Neural cell (in vitro differentiated cells): ENCODE data around the gene SLC36A4. TPM values are rescaled to one million over a fixed set of nuclear protein-coding genes. Genes with fewer than 3 reads are reported as not detected.

Experiments
- H2AFZ ChIP-seq: fragments of 200-600, 300-800 bp; sonication (generic), shearing (Covaris generic); 2 replicates; pipeline ENCODE4 v1.6.0; 2014; ENCODE audit warnings: low read depth, mild to moderate bottlenecking, antibody characterized with exemption, low read length, moderate library complexity
- H3F3A ChIP-seq: fragments of 200-600 bp; shearing (Covaris generic); 2 replicates; pipeline ENCODE4 v1.6.1; 2016; ENCODE audit warnings: mild to moderate bottlenecking, moderate library complexity, mixed read lengths, antibody characterized with exemption, low read length; ENCODE audit not compliant: insufficient read depth, poor library complexity, severe bottlenecking
- H3K27ac ChIP-seq: fragments of 200-600, 300-800 bp; sonication (generic), shearing (Covaris generic); 2 replicates; pipeline ENCODE4 v1.5.1; 2014; ENCODE audit warnings: mild to moderate bottlenecking, low read length, moderate library complexity
- H3K27me3 ChIP-seq: fragments of 300-800, 200-600 bp; sonication (generic), shearing (Covaris generic); 2 replicates; pipeline ENCODE4 v1.6.0; 2014; ENCODE audit warnings: mild to moderate bottlenecking, low read depth, low read length, moderate library complexity; ENCODE audit not compliant: insufficient read depth
- H3K36me3 ChIP-seq: fragments of 300-800, 200-600 bp; sonication (generic), shearing (Covaris generic); 2 replicates; pipeline ENCODE4 v1.5.1; 2014; ENCODE audit warnings: mild to moderate bottlenecking, antibody characterized with exemption, low read length, moderate library complexity; ENCODE audit not compliant: insufficient read depth
- H3K4me2 ChIP-seq: fragments of 300-800, 200-600 bp; sonication (generic), shearing (Covaris generic); 2 replicates; pipeline ENCODE4 v1.6.0; 2014; ENCODE audit warnings: mild to moderate bottlenecking, low read length
- H3K4me3 ChIP-seq: fragments of 300-800, 200-600 bp; sonication (generic), shearing (Covaris generic); 2 replicates; pipeline ENCODE4 v1.5.1; 2014; ENCODE audit warnings: mild to moderate bottlenecking, low read length, moderate library complexity
- H3K79me2 ChIP-seq: fragments of 200-600 bp; shearing (Covaris generic); replicated peaks from 2 replicates; pipeline ENCODE4 v1.6.0; 2014; ENCODE audit warnings: mild to moderate bottlenecking, low read length, moderate library complexity; ENCODE audit not compliant: insufficient read depth
- H3K9ac ChIP-seq: fragments of 300-800, 200-600 bp; sonication (generic), shearing (Covaris generic); 2 replicates; pipeline ENCODE4 v1.6.1; 2016; ENCODE audit warnings: mild to moderate bottlenecking, low read length, mixed read lengths
- H3K9me2 ChIP-seq: fragments of 200-600 bp; shearing (Covaris generic); 2 replicates; pipeline ENCODE4 v1.6.1; 2016; ENCODE audit warnings: mild to moderate bottlenecking, low read length, mixed read lengths; ENCODE audit not compliant: insufficient read depth
- H3K9me3 ChIP-seq: fragments of 200-600, 300-800 bp; sonication (generic), shearing (Covaris generic); 2 replicates; pipeline ENCODE4 v1.6.1; 2016; ENCODE audit warnings: mild to moderate bottlenecking, mixed run types, low read length, moderate library complexity, mixed read lengths
- H4K20me1 ChIP-seq: fragments of 200-600 bp; shearing (Covaris generic); 2 replicates; pipeline ENCODE4 v1.6.1; 2016; ENCODE audit warnings: mild to moderate bottlenecking, mixed run types; ENCODE audit not compliant: insufficient read depth
- EP300 ChIP-seq: fragments of 450-650 bp; conservative IDR thresholded peaks from 2 replicates; pipeline ENCODE4 v1.6.1; 2014; ENCODE audit warnings: antibody characterized with exemption, mild to moderate bottlenecking, moderate library complexity; ENCODE audit not compliant: poor library complexity, severe bottlenecking
- EZH2 ChIP-seq: fragments of 200-600, 300-800 bp; shearing (Covaris generic), sonication (generic); IDR thresholded peaks from 2 replicates; pipeline ENCODE4 v1.6.1; 2014; ENCODE audit warnings: antibody characterized with exemption, low read length, borderline replicate concordance, mild to moderate bottlenecking; ENCODE audit not compliant: insufficient read depth, poor library complexity, severe bottlenecking
- MXI1 ChIP-seq: fragments of 450-650 bp; conservative IDR thresholded peaks from 2 replicates; pipeline ENCODE4 v1.6.1; 2014; ENCODE audit warnings: antibody characterized with exemption, mild to moderate bottlenecking; ENCODE audit not compliant: poor library complexity, severe bottlenecking
- POLR2AphosphoS5 ChIP-seq: IDR thresholded peaks from 2 replicates; pipeline ENCODE4 v1.6.1; 2012
- RAD21 ChIP-seq: fragments of 450-650 bp; conservative IDR thresholded peaks from 2 replicates; pipeline ENCODE4 v1.6.1; 2014; ENCODE audit warnings: antibody characterized with exemption, mild to moderate bottlenecking, moderate library complexity
- REST ChIP-seq: IDR thresholded peaks from 2 replicates; pipeline ENCODE4 v1.6.1; 2012; ENCODE audit warnings: borderline replicate concordance
- SMC3 ChIP-seq: fragments of 450-650 bp; conservative IDR thresholded peaks from 2 replicates; pipeline ENCODE4 v1.6.1; 2014; ENCODE audit warnings: antibody characterized with exemption, mild to moderate bottlenecking, moderate library complexity; ENCODE audit not compliant: poor library complexity
- TAF1 ChIP-seq: IDR thresholded peaks from 2 replicates; pipeline ENCODE4 v1.6.1; 2012; ENCODE audit warnings: low read depth
- polyA plus RNA-seq: library from polyadenylated mRNA; depleted of rRNA; stranded (reverse); fragments of >200 nt; gene quantifications from 2 replicates; pipeline ENCODE4 v1.2.3, GENCODE V29; 2014
- TF ChIP-seq, protein P1 (sequence below): fragments of 450-650 bp; IDR thresholded peaks from 2 replicates; pipeline ENCODE4 v1.5.1; 2014; ENCODE audit warnings: antibody characterized with exemption, mild to moderate bottlenecking, moderate library complexity; ENCODE audit not compliant: poor library complexity, severe bottlenecking

SLC36A4 gene
- polyA plus RNA-seq, 1 donor from 2014 or later, result 34.9 TPM

- Histone ChIP-seq H2AFZ (no peak overlapping the region), H3K9me2 (no peaks in the 10 kb centered on the region), H3K4me3 (no peak overlapping the region), H3F3A (no peaks in the 10 kb centered on the region), H3K9me3 (no peaks in the 10 kb centered on the region), H3K27ac (no peak overlapping the region), H3K27me3 (no peaks in the 10 kb centered on the region), H4K20me1 (no peaks in the 10 kb centered on the region), H3K4me2 (no peak overlapping the region), H3K36me3 (no peaks in the 10 kb centered on the region), H3K9ac (no peak overlapping the region), H3K79me2 (peaks cover 78% of the 10 kb centered on the region)
- TF ChIP-seq, protein P1, sequence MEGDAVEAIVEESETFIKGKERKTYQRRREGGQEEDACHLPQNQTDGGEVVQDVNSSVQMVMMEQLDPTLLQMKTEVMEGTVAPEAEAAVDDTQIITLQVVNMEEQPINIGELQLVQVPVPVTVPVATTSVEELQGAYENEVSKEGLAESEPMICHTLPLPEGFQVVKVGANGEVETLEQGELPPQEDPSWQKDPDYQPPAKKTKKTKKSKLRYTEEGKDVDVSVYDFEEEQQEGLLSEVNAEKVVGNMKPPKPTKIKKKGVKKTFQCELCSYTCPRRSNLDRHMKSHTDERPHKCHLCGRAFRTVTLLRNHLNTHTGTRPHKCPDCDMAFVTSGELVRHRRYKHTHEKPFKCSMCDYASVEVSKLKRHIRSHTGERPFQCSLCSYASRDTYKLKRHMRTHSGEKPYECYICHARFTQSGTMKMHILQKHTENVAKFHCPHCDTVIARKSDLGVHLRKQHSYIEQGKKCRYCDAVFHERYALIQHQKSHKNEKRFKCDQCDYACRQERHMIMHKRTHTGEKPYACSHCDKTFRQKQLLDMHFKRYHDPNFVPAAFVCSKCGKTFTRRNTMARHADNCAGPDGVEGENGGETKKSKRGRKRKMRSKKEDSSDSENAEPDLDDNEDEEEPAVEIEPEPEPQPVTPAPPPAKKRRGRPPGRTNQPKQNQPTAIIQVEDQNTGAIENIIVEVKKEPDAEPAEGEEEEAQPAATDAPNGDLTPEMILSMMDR, result no peak
- TF ChIP-seq TAF1 (no peak), MXI1 (no peak), EP300 (no peak), RAD21 (no peak), EZH2 (no peak), SMC3 (no peak), REST (no peak), POLR2AphosphoS5 (no peak)
These were observed 4.1 kb downstream of the SLC36A4 start for GRCh38 chr11:93193731-93194130.

GRCh38 chr11:93192163-93192562, 5.6 kb downstream of the SLC36A4 start:
- no peak overlapping the region for H3K4me3 ChIP-seq
- peaks cover 83% of the 10 kb centered on the region for H3K79me2 ChIP-seq
- no peaks in the 10 kb centered on the region for H3K9me3 ChIP-seq
- H4K20me1 ChIP-seq, result no peaks in the 10 kb centered on the region
- H3K9ac ChIP-seq, result no peak overlapping the region
- H3K9me2 ChIP-seq, result no peaks in the 10 kb centered on the region
- H3K4me2 ChIP-seq, result no peak overlapping the region
- no peak overlapping the region for H2AFZ ChIP-seq
- no peak overlapping the region for H3K27ac ChIP-seq
- no peaks in the 10 kb centered on the region for H3K27me3 ChIP-seq
- TF ChIP-seq TAF1 (no peak), EZH2 (no peak), RAD21 (no peak), POLR2AphosphoS5 (no peak), REST (no peak), EP300 (no peak), SMC3 (no peak), MXI1 (no peak)
- TF ChIP-seq, protein P1, result no peak
- H3F3A ChIP-seq, result no peaks in the 10 kb centered on the region
- H3K36me3 ChIP-seq, result no peaks in the 10 kb centered on the region
